NCI-H1694 (cell line): ENCODE data around the gene PMEPA1.
"Not testable (repeated sequence)": the region's sequence is repeated elsewhere in the genome, so short reads cannot be mapped to it uniquely, and the experiment has no call there.

Experiments
- DNase-seq: peaks from one replicate; lab custom pipeline; 2025; lab: John Stamatoyannopoulos, UW

The PMEPA1 gene

GRCh38 chr20:57649617-57650015, 60.2 kb downstream of the PMEPA1 start:
- no peak for DNase-seq

GRCh38 chr20:57648878-57649616, 60.8 kb downstream of the PMEPA1 start:
- no peak for DNase-seq

- no peak for DNase-seq
Observed at GRCh38 chr20:57647933-57648785, 61.7 kb downstream of the PMEPA1 start.

- no peak for DNase-seq
Observed at GRCh38 chr20:57647006-57647932, 62.5 kb downstream of the PMEPA1 start.

- no peak for DNase-seq
Observed at GRCh38 chr20:57638895-57639236, 70.9 kb downstream of the PMEPA1 start.

- no peak for DNase-seq
Observed at GRCh38 chr20:57638173-57638894, 71.5 kb downstream of the PMEPA1 start.

- DNase-seq = no peak
Observed at GRCh38 chr20:57633945-57634491, 75.8 kb downstream of the PMEPA1 start.

- DNase-seq = no peak
Observed at GRCh38 chr20:57632286-57632685, 77.5 kb downstream of the PMEPA1 start.

GRCh38 chr20:57630061-57630460, 79.8 kb downstream of the PMEPA1 start:
- no peak for DNase-seq

- not testable (repeated sequence) for DNase-seq
Observed at GRCh38 chr20:57629491-57629901, 80.3 kb downstream of the PMEPA1 start.

- not testable (repeated sequence) for DNase-seq
Observed at GRCh38 chr20:57628962-57629308, 80.9 kb downstream of the PMEPA1 start.

- DNase-seq = no peak
Observed at GRCh38 chr20:57628047-57628961, 81.5 kb downstream of the PMEPA1 start.

GRCh38 chr20:57627339-57627738, 82.5 kb downstream of the PMEPA1 start:
- no peak for DNase-seq

- no peak for DNase-seq
Observed at GRCh38 chr20:57625978-57626377, 83.8 kb downstream of the PMEPA1 start.

GRCh38 chr20:57625181-57625958, 84.4 kb downstream of the PMEPA1 start:
- no peak for DNase-seq

- DNase-seq = no peak
Observed at GRCh38 chr20:57624124-57624523, 85.7 kb downstream of the PMEPA1 start.

GRCh38 chr20:57622579-57623381, 87.0 kb downstream of the PMEPA1 start:
- DNase-seq = peak; percentile 19

- no peak for DNase-seq
Observed at GRCh38 chr20:57622201-57622570, 87.6 kb downstream of the PMEPA1 start.
